ENCODE data around the gene DECR2.
"Not testable (repeated sequence)": the region's sequence is repeated elsewhere in the genome, so short reads cannot be mapped to it uniquely, and the experiment has no call there.

DECR2 gene

GRCh38 chr16:386641-387156, 15.0 kb upstream of the DECR2 start:
- no peak overlapping the region for H3K4me3 ChIP-seq (replicated peaks; ENCODE audit: low read depth, low read length)
- H3K27me3 ChIP-seq (replicated peaks; ENCODE audit: control insufficient read depth, insufficient read depth, low read length), result no peaks in the 10 kb centered on the region
- H3K36me3 ChIP-seq (ENCODE audit: control insufficient read depth, insufficient read depth, low read length), result no peaks in the 10 kb centered on the region
- no peak for DNase-seq (ENCODE audit: extremely low read depth, insufficient read length)
- TF ChIP-seq, protein P1, sequence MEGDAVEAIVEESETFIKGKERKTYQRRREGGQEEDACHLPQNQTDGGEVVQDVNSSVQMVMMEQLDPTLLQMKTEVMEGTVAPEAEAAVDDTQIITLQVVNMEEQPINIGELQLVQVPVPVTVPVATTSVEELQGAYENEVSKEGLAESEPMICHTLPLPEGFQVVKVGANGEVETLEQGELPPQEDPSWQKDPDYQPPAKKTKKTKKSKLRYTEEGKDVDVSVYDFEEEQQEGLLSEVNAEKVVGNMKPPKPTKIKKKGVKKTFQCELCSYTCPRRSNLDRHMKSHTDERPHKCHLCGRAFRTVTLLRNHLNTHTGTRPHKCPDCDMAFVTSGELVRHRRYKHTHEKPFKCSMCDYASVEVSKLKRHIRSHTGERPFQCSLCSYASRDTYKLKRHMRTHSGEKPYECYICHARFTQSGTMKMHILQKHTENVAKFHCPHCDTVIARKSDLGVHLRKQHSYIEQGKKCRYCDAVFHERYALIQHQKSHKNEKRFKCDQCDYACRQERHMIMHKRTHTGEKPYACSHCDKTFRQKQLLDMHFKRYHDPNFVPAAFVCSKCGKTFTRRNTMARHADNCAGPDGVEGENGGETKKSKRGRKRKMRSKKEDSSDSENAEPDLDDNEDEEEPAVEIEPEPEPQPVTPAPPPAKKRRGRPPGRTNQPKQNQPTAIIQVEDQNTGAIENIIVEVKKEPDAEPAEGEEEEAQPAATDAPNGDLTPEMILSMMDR (IDR thresholded peaks at IDR 0.05; ENCODE audit: insufficient read depth, low read length, poor library complexity, severe bottlenecking), result no peak

DNA sequence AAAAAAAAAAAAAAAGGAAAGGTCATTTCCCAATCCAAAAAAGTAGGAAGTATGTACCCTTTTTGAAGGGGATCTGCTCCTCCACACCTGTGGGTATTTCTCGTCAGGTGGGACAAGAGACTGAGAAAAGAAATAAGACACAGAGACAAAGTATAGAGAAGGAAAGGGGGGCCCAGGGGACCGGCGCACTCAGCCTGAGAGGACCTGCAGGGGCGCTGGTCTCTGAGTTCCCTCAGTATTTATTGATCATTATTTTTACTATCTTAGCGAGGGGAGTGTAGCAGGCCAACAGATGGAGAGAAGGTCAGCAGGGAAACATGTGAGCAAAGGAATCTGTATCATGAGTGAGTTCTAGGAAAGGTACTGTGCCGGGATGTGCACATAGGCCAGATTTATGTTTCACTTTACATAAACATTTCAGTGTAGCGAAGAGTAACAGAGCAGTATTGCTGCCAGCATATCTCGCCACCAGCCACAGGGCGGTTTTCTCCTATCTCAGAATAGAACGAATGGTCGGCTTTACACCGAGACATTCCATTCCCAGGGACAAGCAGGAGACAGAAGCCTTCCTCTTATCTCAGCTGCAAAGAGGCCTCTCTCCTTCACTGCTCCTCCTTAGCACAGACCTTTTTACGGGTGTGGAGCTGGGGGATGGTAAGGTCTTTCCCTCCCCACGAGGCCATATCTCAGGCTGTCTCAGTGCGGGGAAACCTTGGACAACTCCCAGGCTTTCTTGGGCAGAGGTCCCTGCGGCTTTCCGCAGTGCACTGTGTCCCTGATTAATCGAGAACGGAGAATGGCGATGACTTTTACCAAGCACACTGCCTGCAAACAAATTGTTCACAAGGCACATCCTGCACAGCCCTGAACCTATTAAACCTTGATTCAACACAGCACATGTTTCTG, 13.7 kb upstream of the DECR2 start:
- TF ChIP-seq, protein P1 (IDR thresholded peaks at IDR 0.05; ENCODE audit: insufficient read depth, low read length, poor library complexity, severe bottlenecking), result peak; percentile 19
- not testable (repeated sequence) for H3K4me3 ChIP-seq (replicated peaks; ENCODE audit: low read depth, low read length); H3K27me3 ChIP-seq (replicated peaks; ENCODE audit: control insufficient read depth, insufficient read depth, low read length); H3K36me3 ChIP-seq (ENCODE audit: control insufficient read depth, insufficient read depth, low read length); DNase-seq (ENCODE audit: extremely low read depth, insufficient read length)

- Histone ChIP-seq H3K27me3 (replicated peaks; ENCODE audit: control insufficient read depth, insufficient read depth, low read length) (no peaks in the 10 kb centered on the region), H3K4me3 (replicated peaks; ENCODE audit: low read depth, low read length) (no peak overlapping the region), H3K36me3 (ENCODE audit: control insufficient read depth, insufficient read depth, low read length) (no peaks in the 10 kb centered on the region)
- no peak for DNase-seq (ENCODE audit: extremely low read depth, insufficient read length)
- TF ChIP-seq, protein P1 (IDR thresholded peaks at IDR 0.05; ENCODE audit: insufficient read depth, low read length, poor library complexity, severe bottlenecking), result no peak
These were observed 12.3 kb upstream of the DECR2 start for GRCh38 chr16:389352-389751.

- TF ChIP-seq, protein P1 (IDR thresholded peaks at IDR 0.05; ENCODE audit: insufficient read depth, low read length, poor library complexity, severe bottlenecking), result peak; percentile 90
- peak; percentile 74 for DNase-seq (ENCODE audit: extremely low read depth, insufficient read length)
- H3K4me3 ChIP-seq (replicated peaks; ENCODE audit: low read depth, low read length), result no peak overlapping the region
- H3K36me3 ChIP-seq (ENCODE audit: control insufficient read depth, insufficient read depth, low read length), result no peaks in the 10 kb centered on the region
- H3K27me3 ChIP-seq (replicated peaks; ENCODE audit: control insufficient read depth, insufficient read depth, low read length), result no peaks in the 10 kb centered on the region
These were observed 9.8 kb upstream of the DECR2 start for GRCh38 chr16:391885-392335.

GRCh38 chr16:392450-393030, 9.1 kb upstream of the DECR2 start:
- Histone ChIP-seq H3K27me3 (replicated peaks; ENCODE audit: control insufficient read depth, insufficient read depth, low read length) (no peaks in the 10 kb centered on the region), H3K4me3 (replicated peaks; ENCODE audit: low read depth, low read length) (no peak overlapping the region), H3K36me3 (ENCODE audit: control insufficient read depth, insufficient read depth, low read length) (no peaks in the 10 kb centered on the region)
- TF ChIP-seq, protein P1 (IDR thresholded peaks at IDR 0.05; ENCODE audit: insufficient read depth, low read length, poor library complexity, severe bottlenecking), result no peak
- no peak for DNase-seq (ENCODE audit: extremely low read depth, insufficient read length)
